HG03045 (cell line): ENCODE data around the gene PRKCA.
"Not testable (repeated sequence)": the region's sequence is repeated elsewhere in the genome, so short reads cannot be mapped to it uniquely, and the experiment has no call there.

Experiments
- ATAC-seq: cut with Tn5 transposase; IDR thresholded peaks from one replicate; pipeline ENCODE4 v1.9.1; 2021; ENCODE audit warnings: mild to moderate bottlenecking, moderate library complexity; ENCODE audit not compliant: unreplicated experiment

PRKCA gene

GRCh38 chr17:66349521-66350254, 47.3 kb downstream of the PRKCA start:
- ATAC-seq = no peak

DNA sequence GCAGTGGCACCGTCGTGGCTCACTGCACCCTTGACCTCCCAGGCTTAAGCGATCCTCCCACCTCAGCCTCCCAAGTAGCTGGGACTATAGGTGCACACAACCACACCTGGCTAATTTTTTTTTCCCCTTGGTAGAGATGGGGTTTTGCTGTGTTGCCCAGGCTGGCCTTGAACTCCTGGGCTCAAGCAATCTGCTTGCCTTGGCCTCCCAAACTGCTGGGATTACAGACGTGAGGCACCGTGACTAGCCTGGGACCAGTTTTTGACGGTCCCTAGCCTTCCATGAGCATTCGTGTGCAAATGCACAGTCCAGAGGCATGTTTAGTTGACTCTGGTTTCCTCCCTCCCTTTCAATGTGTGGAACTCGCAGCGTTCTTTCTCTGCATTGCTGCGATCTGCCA, 48.2 kb downstream of the PRKCA start:
- not testable (repeated sequence) for ATAC-seq

DNA sequence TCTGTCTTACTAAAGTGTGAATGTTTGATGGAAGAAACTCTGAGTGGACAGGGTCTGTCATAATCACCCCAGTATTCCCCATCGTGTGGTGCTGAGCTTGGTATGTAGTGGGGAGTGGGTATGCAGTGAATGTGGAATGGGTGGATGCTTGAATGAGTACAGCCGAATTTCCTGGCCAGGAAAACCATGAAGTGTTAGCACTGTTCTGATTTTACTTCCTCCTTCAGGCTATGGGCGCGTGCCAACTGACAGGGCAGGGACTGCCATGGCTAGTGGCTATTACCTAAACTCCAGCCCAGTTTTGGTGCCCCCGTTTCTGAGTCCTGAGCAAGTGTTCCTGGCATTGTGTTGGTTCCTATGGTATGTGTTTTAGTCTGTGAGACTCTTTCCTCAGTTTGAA, 48.6 kb downstream of the PRKCA start:
- ATAC-seq = no peak

DNA sequence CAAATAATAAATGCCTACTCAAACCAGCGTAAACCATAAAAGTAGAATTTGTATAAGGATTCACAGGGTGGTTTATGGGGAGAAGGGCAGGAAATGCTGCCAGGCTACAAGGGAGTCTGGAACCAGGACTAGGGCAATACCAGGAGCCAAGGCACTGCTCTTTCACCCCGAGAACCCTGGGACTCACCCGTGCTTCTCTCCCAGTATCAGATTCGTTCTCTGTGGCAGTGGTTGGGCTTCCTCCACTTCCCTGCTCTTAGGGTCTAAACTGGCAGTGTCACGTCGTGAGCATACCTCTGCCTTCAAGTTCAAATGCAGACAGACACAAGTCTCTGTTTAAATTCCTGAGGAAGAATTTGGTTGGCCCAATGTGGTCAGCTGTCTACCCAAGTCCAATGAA, 49.3 kb downstream of the PRKCA start:
- no peak for ATAC-seq

GRCh38 chr17:66353937-66354401, 51.6 kb downstream of the PRKCA start:
- ATAC-seq = no peak

DNA sequence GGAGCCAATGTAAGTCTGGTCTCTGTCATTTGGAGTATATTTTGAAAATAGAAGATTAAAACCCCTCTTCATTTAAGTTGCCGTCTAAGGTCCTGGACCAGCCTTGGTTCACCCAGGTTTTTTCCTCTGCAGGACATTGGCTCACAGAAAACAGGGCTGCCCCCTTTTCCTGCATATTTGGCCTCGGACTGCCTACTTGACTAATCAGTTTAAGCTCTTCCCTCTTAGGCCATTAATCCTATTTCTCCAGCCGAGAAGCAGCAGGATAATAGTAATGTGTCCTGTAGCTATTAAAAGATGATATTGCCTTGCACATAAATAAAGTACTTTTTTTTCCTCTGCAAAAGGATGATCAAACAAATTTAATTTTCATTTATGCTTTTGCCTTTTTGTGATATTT, 52.1 kb downstream of the PRKCA start:
- no peak for ATAC-seq

DNA sequence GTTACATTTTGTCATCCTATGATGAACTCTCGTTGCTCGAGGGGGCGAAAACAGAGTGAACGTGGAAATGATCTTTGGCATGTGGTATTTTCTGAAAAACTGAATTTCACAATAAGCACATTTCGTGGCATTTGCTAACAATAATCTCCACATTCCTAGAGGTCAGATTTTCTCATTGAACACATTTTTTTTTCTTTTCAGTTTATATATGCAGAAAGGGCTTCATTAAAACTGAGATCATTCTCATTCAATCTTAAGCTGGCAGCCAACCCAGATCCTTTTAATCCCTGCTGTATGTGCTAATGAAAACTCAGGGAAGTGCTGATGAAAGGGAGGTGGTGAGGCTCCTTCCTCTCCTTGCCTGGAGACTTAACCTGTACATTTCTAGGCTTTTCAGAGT, 52.6 kb downstream of the PRKCA start:
- no peak for ATAC-seq

GRCh38 chr17:66355510-66355909, 53.1 kb downstream of the PRKCA start:
- no peak for ATAC-seq

DNA sequence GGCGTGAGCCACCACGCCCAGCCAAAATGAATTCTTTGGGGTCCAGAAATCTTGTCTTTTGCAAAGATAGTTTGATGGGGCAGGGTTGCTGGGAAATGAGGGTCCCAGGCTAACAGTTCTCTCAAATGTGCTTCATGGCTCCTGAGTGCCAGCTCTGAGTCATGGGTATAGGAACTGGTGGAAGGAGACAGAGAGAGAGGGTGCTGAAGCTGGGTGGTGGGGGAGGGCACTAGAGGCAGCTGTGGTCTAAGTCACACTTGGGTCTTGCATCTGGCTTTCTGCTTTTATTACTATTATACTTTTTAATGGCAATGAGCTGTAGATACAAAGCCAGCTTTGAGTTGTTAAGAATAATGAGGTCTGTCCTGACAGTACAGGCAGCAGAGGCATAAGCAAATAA, 54.6 kb downstream of the PRKCA start:
- no peak for ATAC-seq

- ATAC-seq = no peak
Observed at GRCh38 chr17:66359351-66359750, 56.9 kb downstream of the PRKCA start.

DNA sequence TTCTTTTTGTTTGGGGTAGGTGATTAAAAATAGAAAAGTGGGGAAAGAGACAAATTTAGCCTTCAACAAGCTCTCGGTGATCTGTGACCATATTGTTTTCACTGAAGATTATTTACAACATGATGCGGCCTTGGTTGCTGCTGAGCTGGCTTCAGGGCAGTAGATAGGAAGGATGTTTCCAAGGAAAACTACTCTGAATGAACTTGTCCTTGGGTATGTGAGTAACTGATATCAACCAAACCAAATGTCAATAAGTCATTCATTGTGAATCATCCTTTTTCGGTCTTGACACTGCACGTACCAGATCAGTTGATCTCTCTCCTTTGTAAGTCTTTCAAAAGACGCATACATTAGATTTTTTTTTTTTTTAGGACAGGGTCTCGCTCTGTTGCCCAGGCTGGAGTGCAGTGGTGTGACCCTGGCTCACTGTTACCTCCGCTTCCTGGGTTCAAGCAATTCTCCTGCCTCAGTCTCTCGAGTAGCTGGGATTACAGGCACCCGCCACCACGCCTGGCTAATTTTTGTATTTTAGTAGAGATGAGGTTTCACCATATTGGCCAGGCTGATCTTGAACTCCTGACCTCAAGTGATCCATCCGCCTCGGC, 58.6 kb downstream of the PRKCA start:
- not testable (repeated sequence) for ATAC-seq

GRCh38 chr17:66364508-66364907, 62.1 kb downstream of the PRKCA start:
- ATAC-seq = no peak

- ATAC-seq = no peak
Observed at GRCh38 chr17:66364990-66365490, 62.6 kb downstream of the PRKCA start.

DNA sequence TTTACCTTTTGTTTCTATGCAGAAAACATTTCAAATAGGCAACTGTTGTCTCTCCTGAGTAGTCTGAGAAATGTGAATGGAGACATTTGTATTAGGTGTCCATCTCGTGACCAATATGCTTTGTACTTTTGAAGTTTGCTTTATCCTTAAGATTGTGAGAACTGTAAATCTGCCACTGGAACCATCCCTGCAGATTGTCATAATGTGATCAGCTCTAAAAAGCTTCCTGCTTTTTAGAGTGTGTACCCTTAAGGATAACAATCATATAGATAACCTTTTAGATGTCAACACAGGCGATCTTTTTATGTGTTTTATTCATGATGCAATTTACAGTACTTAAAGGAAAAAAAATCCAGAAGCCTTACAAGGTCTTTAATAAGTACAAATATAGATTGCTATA, 63.5 kb downstream of the PRKCA start:
- ATAC-seq = no peak

DNA sequence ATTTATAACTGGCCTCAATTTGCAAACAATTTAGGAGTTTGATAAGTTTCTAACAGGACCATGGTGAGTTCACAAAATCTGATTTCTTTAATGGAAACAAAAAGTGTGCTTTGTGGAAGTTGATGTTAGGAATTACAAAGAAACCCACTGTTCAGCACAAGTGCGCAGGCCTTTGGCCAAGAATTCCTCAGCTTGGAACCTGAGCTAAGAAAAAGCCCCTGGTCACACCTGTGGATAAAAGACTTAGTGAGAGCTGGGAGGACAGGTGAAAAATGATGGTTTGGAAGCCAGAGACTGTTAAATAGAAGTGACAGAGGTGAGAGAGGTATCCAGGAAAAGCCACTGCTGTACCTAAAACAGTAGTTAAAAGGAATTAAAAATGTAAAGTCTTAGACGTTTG, 64.7 kb downstream of the PRKCA start:
- no peak for ATAC-seq

DNA sequence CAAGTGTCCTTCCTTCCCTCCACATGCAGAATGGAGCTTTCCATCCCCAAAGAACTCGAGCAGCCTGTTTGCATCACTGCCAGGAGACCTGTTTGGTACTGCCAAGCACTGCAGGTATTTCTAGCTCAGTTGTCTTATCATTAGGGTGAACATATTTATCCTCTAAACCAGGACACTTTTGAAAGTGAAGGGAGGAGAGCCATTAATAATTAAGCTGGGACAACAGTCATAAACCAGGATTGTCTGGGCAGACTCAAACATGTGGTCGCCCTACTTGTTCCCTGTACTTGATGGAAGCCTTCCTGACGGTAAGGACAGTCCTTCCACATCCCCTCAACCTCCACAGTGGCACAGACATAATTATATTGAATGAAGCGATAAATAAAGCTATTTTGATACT, 67.4 kb downstream of the PRKCA start:
- no peak for ATAC-seq

DNA sequence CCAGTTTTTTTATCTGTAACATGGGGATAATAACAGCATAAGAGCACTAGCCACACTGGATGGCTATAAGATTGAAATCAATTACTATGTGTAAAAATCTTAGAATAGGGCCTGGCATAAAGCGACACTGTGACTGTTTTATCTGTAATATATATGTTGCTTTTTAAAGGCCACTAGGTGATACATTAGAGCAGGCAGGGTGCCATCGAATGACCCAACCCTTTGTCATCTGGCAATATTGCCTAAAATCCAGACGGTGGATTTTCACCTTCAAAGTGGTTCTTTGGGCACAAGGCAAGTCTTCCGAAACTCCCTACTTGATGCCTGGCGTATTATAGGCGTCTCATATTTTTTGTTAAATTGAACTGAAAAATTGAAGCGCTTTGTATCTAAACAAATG, 69.1 kb downstream of the PRKCA start:
- no peak for ATAC-seq

DNA sequence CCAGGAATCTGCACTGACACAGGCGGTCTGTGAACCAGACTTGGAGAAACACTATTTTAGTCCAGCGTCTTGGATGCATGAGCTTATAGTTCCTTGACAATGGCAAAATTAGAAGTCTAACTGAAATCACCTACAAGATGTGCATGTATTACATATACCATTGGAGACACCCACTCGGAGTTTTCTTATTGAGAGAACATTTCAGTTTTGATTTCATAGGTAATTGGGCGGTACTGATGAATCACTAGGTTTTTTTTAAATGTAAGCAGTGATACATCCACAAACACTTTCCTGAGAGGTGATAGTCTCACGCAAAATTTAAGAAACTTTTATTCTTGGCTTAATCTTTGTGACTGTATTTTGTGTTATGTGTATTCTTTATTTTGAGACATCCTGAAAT, 69.8 kb downstream of the PRKCA start:
- ATAC-seq = no peak

DNA sequence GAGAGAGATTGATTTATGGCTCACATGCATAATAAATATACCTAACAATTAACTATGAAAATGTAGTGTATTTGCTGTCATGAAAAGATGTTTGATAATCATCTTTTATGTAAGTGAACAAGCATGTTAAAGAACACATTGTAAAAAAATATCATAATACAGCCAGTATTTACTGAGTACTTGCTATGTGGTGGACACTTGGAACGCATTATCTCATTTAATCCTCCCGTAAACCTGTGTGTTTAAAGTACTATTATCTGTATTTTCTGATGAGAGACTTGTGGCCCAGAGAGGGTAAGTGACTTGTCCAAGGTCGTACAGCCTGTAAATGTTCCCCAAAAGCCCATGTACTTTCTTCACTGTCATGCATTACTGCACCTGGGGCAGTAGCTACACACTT, 70.7 kb downstream of the PRKCA start:
- ATAC-seq = no peak

DNA sequence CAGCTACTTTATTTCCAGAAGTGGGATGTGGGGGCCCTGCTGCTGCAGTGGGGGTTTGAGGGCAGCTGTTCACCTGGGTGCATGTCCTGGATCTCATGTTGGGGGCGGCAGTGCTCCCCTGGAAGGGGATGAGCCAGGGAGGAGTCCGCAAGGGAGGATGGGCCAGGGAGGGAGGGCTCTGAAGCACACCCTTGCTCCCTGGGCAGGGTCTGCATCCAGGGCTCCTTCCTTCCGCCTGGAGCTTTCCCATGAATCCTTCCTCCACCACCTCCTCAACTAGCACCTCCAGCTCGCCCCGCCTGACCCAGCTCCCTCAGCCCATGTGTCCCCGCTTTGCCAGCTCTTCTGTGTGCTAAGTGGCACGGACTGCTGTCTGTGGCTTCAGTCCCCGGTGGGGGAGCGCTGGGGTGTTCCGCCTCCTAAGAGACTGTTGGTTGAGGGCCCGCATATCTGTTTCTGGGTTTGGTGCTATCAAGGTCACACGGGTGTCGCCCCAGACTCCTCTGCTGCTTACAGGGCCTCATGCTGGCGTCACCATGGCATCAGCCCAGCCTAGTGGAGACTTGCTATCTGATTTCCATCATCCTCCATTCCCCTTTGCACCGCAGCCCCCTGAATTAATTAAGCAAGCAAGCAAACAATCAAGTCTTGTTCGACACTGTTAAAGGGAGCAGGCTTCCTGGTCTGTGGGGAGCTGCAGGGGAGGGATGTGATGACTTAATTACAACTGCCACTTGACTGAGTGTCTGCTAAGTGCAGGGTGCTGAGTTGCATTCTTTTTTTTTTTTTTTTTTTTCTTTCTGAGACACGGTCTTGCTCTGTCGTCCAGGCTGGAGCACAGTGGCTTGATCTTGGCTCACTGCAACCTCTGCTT, 71.8 kb downstream of the PRKCA start:
- ATAC-seq = no peak

DNA sequence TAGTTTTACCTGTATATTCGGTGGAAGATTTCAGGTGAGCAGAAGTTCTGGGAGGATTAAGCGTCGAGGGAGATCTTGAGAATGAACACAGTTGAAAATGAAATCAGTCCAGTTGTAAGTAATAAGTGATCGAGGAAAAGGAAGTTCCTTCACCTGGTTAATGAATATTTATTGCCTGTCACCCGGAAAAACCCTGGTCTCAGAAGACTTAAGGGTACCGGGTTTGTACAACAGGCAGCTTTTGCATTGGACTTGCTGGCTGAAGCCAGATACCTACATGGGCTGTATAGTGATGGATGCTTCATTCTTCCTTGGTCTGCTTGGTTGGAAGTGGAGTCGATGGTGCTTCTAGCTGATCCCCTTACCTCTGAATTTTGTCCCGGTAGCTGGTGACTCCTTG, 72.7 kb downstream of the PRKCA start:
- no peak for ATAC-seq

GRCh38 chr17:66378296-66378695, 75.9 kb downstream of the PRKCA start:
- ATAC-seq = no peak
